GM19193 (cell line): ENCODE measurements around the gene RUSC1.

Experiments
- POLR2A ChIP-seq: IDR thresholded peaks from 4 replicates; pipeline ENCODE4 v1.6.1; 2011; ENCODE audit not compliant: insufficient read depth, insufficient read length; ENCODE audit errors: extremely low read depth

RUSC1 gene

GRCh38 chr1:155285631-155286044 is 35.1 kb upstream of the RUSC1 start:
- no peak for TF ChIP-seq POLR2A

DNA sequence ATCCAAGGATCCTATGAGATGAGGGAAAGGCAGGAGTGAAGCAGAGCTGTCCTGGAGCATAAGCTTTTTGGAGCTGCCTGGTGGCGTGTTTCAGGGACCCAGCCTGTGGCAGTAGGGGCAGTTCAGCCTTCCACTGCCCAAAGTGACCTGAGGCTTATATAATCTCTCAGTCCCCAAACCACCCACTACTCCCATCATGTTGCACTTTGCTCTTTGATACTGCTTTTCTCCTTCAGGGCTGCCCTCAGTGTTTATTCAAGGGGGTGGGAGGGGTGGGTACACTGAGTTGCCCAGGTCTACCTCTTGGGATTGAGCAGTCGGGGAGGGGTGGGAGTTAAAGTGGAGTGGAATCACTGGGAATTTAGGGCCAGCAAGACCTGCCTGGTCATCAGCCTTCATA is 34.1 kb upstream of the RUSC1 start:
- no peak for TF ChIP-seq POLR2A

DNA sequence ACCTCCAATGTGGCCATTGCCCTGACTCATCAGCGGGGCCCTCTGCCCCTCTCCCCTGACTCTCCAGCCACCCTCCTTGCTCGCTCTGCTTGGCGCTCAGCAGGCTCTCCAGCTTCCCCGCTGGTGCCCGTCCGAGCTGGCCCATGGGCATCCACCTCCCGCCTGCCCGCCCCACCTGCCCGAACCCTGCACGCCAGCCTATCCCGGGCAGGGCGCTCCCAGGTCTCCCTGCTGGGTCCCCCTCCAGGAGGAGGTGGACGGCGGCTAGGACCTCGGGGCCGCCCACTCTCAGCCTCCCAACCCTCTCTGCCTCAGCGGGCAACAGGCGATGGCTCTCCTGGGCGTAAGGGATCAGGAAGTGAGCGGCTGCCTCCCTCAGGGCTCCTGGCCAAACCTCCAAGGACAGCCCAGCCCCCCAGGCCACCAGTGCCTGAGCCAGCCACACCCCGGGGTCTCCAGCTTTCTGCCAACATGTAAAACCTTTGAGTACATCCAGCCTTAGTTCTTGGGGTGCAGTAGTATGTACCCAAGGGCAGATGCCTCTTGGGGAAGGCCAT is 32.6 kb upstream of the RUSC1 start:
- no peak for TF ChIP-seq POLR2A

DNA sequence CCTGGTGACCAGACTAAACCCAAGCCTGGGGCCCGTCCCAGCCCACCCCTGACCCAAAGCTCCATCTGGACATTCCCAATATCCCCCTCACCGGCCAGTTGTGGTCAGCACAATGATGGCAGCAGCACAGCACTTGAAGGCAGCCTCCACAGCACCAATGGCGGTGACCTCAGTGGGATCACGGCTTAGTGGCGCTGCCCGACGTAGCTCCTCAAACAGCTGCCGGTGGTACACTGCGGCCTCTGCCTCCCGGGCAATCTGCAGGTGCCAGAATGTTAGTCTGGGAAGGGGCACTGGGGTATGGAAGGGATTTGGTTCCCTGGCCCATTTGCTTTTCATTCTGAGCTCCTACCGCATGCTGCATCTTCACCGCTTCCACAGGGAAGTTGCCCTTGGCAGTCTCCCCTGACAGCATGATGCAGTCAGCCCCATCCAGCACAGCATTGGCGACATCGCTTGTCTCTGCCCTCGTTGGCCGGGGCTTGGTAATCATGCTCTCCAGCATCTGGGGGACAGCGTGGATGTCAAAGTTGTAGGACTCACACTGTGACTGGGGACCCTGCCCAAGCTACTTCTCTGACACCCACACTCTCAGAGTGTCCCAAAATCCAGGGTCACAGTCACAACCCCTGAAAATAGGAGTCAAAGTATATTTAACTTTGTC is 27.5 kb upstream of the RUSC1 start:
- TF ChIP-seq POLR2A: no peak

- TF ChIP-seq POLR2A: no peak
Measured at GRCh38 chr1:155294520-155295182, 26.0 kb upstream of the RUSC1 start.

- TF ChIP-seq POLR2A: no peak
Measured at GRCh38 chr1:155295183-155295941, 25.3 kb upstream of the RUSC1 start.

GRCh38 chr1:155295942-155296267 is 24.8 kb upstream of the RUSC1 start:
- no peak for TF ChIP-seq POLR2A

- TF ChIP-seq POLR2A: no peak
Measured at GRCh38 chr1:155296661-155297060, 24.0 kb upstream of the RUSC1 start.

GRCh38 chr1:155297384-155297783 is 23.3 kb upstream of the RUSC1 start:
- TF ChIP-seq POLR2A: no peak

- no peak for TF ChIP-seq POLR2A
Measured at GRCh38 chr1:155300024-155300423, 20.7 kb upstream of the RUSC1 start.

DNA sequence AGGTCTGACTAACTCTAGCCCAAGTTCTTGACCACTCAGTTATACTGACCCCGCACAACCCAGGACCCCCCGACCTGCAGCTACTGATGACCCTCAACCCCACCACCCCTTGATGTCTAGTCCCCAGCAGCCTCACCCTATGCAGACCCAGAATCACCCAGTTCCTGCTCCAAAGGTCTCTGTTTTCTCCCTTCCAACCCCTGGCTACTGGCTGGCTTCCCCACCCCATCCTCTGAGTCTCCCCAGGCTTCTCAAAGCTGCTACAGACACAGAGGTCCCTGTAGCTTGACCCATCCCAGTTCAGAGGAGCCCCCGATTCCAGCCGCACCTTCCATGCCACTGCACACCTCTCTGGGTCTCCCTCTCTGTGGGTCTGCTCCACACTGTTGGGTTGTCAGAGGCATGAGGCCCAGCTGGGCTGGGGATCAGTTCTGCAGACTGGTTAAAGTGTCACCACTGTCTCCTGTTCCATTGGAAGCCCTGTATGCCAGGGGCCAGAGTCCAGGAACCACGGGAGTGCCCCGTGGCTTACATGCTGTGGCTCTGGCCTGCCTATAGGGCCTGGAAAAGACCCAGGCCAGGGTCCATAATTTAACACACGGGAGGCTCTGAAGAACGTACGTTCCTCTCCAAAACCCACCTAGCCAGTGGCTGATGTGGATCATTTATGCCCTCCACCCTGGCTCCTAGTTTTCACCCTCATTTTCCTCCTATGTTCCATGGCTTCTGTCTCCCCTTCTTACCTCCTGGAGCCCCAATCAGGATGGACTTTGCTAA is 20.0 kb upstream of the RUSC1 start:
- no peak for TF ChIP-seq POLR2A

GRCh38 chr1:155301342-155301841 is 19.3 kb upstream of the RUSC1 start, which contains the start of gene PKLR:
PKLR (minus strand) TSS chr1:155301438; CDS start chr1:155301395, 43 bp downstream.
- no peak for TF ChIP-seq POLR2A

DNA sequence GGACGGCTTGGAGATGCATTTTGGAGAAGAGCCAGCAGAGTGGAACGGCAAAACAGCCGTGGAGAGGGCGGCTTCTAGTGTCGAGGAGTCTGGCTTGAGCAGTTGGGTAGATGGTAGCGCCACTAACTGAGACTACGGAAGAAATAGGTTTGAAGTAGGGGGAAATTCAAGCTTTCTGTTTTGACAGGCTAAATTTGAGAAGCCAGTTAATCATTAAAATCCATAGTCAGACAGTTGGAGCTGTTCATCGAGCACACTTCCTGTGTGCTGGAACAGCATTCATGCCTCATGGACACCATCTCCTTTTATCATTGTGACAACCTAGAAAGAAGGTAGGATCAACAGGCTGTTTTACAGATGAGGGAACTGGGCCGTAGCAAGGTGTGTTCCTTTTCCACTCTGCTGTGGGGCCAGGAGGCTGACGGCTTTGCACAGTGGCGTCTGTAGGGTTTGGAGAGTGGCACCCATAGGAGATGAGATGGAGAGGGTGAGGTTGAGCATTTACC is 16.1 kb upstream of the RUSC1 start:
- TF ChIP-seq POLR2A: peak; percentile 52

- TF ChIP-seq POLR2A: no peak
Measured at GRCh38 chr1:155305881-155306391, 14.8 kb upstream of the RUSC1 start.
